ENCODE data around the gene PGBD4.
"Not testable (repeated sequence)": the region's sequence is repeated elsewhere in the genome, so short reads cannot be mapped to it uniquely, and the experiment has no call there.

Gene PGBD4

GRCh38 chr15:34114215-34114614 lies 12.3 kb downstream of the PGBD4 start:
- DNase-seq (ENCODE audit: low spot score), result no peak

GRCh38 chr15:34114739-34115138 lies 12.9 kb downstream of the PGBD4 start:
- DNase-seq (ENCODE audit: low spot score), result no peak

GRCh38 chr15:34116620-34117019 lies 14.7 kb downstream of the PGBD4 start:
- DNase-seq (ENCODE audit: low spot score), result no peak

- DNase-seq (ENCODE audit: low spot score), result no peak
These were observed 17.4 kb downstream of the PGBD4 start for GRCh38 chr15:34119291-34119690.

- DNase-seq (ENCODE audit: low spot score), result not testable (repeated sequence)
These were observed 18.5 kb downstream of the PGBD4 start for GRCh38 chr15:34120420-34120819.

- not testable (repeated sequence) for DNase-seq (ENCODE audit: low spot score)
These were observed 19.9 kb downstream of the PGBD4 start for GRCh38 chr15:34121786-34122185.

GRCh38 chr15:34122771-34123183 lies 20.9 kb downstream of the PGBD4 start:
- no peak for DNase-seq (ENCODE audit: low spot score)

- DNase-seq (ENCODE audit: low spot score), result no peak
These were observed 22.8 kb downstream of the PGBD4 start for GRCh38 chr15:34124651-34125050.

- DNase-seq (ENCODE audit: low spot score), result no peak
These were observed 24.1 kb downstream of the PGBD4 start for GRCh38 chr15:34125945-34126344.

GRCh38 chr15:34126522-34126921 lies 24.6 kb downstream of the PGBD4 start:
- DNase-seq (ENCODE audit: low spot score), result no peak

- DNase-seq (ENCODE audit: low spot score), result no peak
These were observed 27.0 kb downstream of the PGBD4 start for GRCh38 chr15:34128898-34129297.

- no peak for DNase-seq (ENCODE audit: low spot score)
These were observed 31.0 kb downstream of the PGBD4 start for GRCh38 chr15:34132881-34133280.

GRCh38 chr15:34133511-34133910 lies 31.6 kb downstream of the PGBD4 start:
- no peak for DNase-seq (ENCODE audit: low spot score)

- no peak for DNase-seq (ENCODE audit: low spot score)
These were observed 45.7 kb downstream of the PGBD4 start for GRCh38 chr15:34147371-34148140.

- DNase-seq (ENCODE audit: low spot score), result no peak
These were observed 52.9 kb downstream of the PGBD4 start for GRCh38 chr15:34154725-34155204.

- no peak for DNase-seq (ENCODE audit: low spot score)
These were observed 54.0 kb downstream of the PGBD4 start for GRCh38 chr15:34155859-34156258.

Data from cerebellar cortex (tissue), 1 donor.